SU-DHL-6 (cell line): ENCODE data around the gene PTPRK.

Experiments used
- EZH2phosphoT487 ChIP-seq: fragments of 200-600 bp; sonication (generic), shearing (Covaris generic); conservative IDR thresholded peaks from 2 replicates; pipeline ENCODE4 v1.6.1; 2018; ENCODE audit warnings: mild to moderate bottlenecking, antibody characterized with exemption, low read length, moderate library complexity, mixed read lengths
- TF ChIP-seq, protein P1 (sequence below): fragments of 200-600 bp; sonication (generic); IDR thresholded peaks from one replicate; pipeline ENCODE4 v1.5.1; 2017; ENCODE audit warnings: antibody characterized with exemption, mild to moderate bottlenecking, low read length, moderate library complexity; ENCODE audit not compliant: insufficient read depth, poor library complexity, severe bottlenecking

DNA sequence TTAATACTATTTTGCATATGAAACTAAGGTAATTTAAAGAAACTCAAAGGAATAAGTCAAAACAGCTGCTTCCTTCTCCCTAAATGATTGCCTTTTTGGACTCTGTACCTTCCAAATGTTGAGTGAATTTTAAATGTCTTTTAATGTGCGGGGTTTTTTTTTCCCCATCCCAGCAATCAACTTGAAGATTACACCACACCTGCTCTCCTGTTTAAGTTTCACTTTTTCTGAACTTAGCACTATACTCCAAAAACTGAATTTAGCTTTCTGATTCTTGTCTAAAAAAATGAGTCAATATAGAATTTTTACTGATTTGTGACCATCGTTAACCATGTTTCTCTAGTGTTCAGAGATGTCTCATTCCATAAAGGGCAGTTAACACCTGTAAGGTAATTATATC is 398.8 kb downstream of the PTPRK start:
- TF ChIP-seq, protein P1, sequence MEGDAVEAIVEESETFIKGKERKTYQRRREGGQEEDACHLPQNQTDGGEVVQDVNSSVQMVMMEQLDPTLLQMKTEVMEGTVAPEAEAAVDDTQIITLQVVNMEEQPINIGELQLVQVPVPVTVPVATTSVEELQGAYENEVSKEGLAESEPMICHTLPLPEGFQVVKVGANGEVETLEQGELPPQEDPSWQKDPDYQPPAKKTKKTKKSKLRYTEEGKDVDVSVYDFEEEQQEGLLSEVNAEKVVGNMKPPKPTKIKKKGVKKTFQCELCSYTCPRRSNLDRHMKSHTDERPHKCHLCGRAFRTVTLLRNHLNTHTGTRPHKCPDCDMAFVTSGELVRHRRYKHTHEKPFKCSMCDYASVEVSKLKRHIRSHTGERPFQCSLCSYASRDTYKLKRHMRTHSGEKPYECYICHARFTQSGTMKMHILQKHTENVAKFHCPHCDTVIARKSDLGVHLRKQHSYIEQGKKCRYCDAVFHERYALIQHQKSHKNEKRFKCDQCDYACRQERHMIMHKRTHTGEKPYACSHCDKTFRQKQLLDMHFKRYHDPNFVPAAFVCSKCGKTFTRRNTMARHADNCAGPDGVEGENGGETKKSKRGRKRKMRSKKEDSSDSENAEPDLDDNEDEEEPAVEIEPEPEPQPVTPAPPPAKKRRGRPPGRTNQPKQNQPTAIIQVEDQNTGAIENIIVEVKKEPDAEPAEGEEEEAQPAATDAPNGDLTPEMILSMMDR = no peak
- TF ChIP-seq EZH2phosphoT487 = no peak
